Adrenal gland (tissue), 12 donors: Measurements from ENCODE around the gene MYO1E. TPM values are rescaled to one million over a fixed set of nuclear protein-coding genes. Genes with fewer than 3 reads are reported as not detected.

Source experiments
- DNase-seq, 7 donors: peaks; one replicate each; pipeline ENCODE4 v3.0.0-alpha.2; 2019 to 2020
- H3K27ac ChIP-seq, 5 donors: fragments of 200-600 bp; sonication (generic) in 4 of 5; 1 replicate in 3 of 5; 2 replicates in 2 of 5; pipeline versions ENCODE4 v1.5.1 to v1.8.0; 2016 to 2020; ENCODE audit warnings: mild to moderate bottlenecking in 1 of 5
- H3K27me3 ChIP-seq: fragments of 200-600 bp; 2 replicates; pipeline ENCODE4 v1.8.0; 2021
- H3K36me3 ChIP-seq, 2 donors: fragments of 200-600 bp; replicated peaks in 1 of 2; 1 replicate in 1 of 2; 2 replicates in 1 of 2; pipeline versions ENCODE4 v1.5.1 to v1.8.0; 2018 to 2022
- H3K4me1 ChIP-seq, 2 donors: fragments of 200-600 bp; replicated peaks in 1 of 2; 1 replicate in 1 of 2; 2 replicates in 1 of 2; pipeline versions ENCODE4 v1.5.1 to v1.8.0; 2018 to 2021
- H3K4me3 ChIP-seq, 4 donors: fragments of 200-600 bp; sonication (generic) in 3 of 4; one replicate each; pipeline ENCODE4 v1.5.1; 2016 to 2018
- H3K9me3 ChIP-seq, 3 donors: fragments of 200-600 bp; sonication (generic) in 1 of 3; replicated peaks in 1 of 3; 1 replicate in 2 of 3; 2 replicates in 1 of 3; pipeline versions ENCODE4 v1.5.1 to v1.8.0; 2016 to 2021
- CTCF ChIP-seq, 6 experiments: fragments of 450-650 bp in 4 of 6; fragments of 200-600 bp in 2 of 6; sonication (generic) in 1 of 6; IDR thresholded peaks; 1 replicate in 5 of 6; 2 replicates in 1 of 6; pipeline versions ENCODE4 v1.5.1 to v1.8.0; 2016 to 2021; ENCODE audit warnings: antibody characterized with exemption in 6 of 6, mild to moderate bottlenecking in 2 of 6, moderate library complexity in 1 of 6
- POLR2A ChIP-seq, 2 donors: fragments of 450-650 bp; IDR thresholded peaks; one replicate each; pipeline ENCODE4 v1.6.1; 2017; ENCODE audit warnings: antibody characterized with exemption in 2 of 2, mild to moderate bottlenecking in 2 of 2, moderate library complexity in 1 of 2
- WGBS, 4 donors: extraction: QIAGEN DNeasy Blood & Tissue Kit in 2 of 4; methylation state at CpG; one replicate each; pipeline versions ENCODE4 v1.1.5 to v1.1.7; 2013 to 2017; 5-methylcytosine and 5-hydroxymethylcytosine counted together
- intact Hi-C, 2 donors: fragments of 100-400 bp; cut with DNase I; formaldehyde crosslinking; loops; one replicate each; pipeline versions ENCODE4 v1.14.1 to v1.15.0; 2022 to 2023
- polyA plus RNA-seq, 3 donors: library from polyadenylated mRNA; stranded (reverse); fragments of 200-250 nt in 2 of 3; fragments of 350-450 nt in 1 of 3; fragmentation: Illumina TruSeq in 1 of 3; extraction: RNeasy Lipid Tissue Mini Kit (QIAGEN cat#74804) in 1 of 3; gene quantifications; one replicate each; pipeline ENCODE4 v1.2.3, GENCODE V29; 2013 to 2014
- total RNA-seq, 9 donors: library from RNA; depleted of rRNA in 4 of 9; stranded (reverse); fragments of >200 nt in 4 of 9; fragments of 120-200 nt in 1 of 9; fragmentation: NEBNext Ultra II Directional in 1 of 9; extraction: Animal tissue kit (Norgen Biotek cat#: 25700) in 1 of 9; gene quantifications; one replicate each; pipeline versions ENCODE4 v1.1.0 to v1.2.4, GENCODE V29; 2013 to 2023
- donor health status: healthy with polysubstance abuse.
- donor health status: Bipolar disorder and iron deficiency.
- donor health status: DM: yes; HTN: yes; CAD: no.
- donor health status: DM: no; HTN: no; CAD: no.
- donor health status: DM: no; HTN: no; CAD: no.
- donor health status: DM: yes; HTN: yes; CAD: no.

Gene MYO1E
- total and polyA plus RNA-seq, 12 donors, result 11.9 to 50.8 (median 26.0) TPM

GRCh38 chr15:59208613-59209249 lies 163.9 kb downstream of the MYO1E start:
- DNase-seq, result no peak
- Histone ChIP-seq H3K36me3 (no peaks in the 10 kb centered on the region), H3K27ac (no peak overlapping the region), H3K27me3 (no peaks in the 10 kb centered on the region), H3K9me3 (no peaks in the 10 kb centered on the region), H3K4me1 (no peaks in the 10 kb centered on the region), H3K4me3 (no peak overlapping the region)
- intact Hi-C loops, result no loop called here
- TF ChIP-seq CTCF (IDR thresholded peaks at IDR 0.05), result no peak
- no peak for TF ChIP-seq POLR2A (IDR thresholded peaks at IDR 0.05)
- 96 to 98% (median 97%) methylated on average over 7 of the region's 7 CpGs for WGBS, 4 donors

- DNase-seq, result no peak
- Histone ChIP-seq H3K27ac (no peak within 1 kb of the TSS), H3K9me3 (no peaks in the 10 kb centered on the region), H3K36me3 (no peaks in the 10 kb centered on the region), H3K4me3 (no peak within 1 kb of the TSS), H3K27me3 (no peaks in the 10 kb centered on the region), H3K4me1 (no peaks in the 10 kb centered on the region)
- TF ChIP-seq CTCF (IDR thresholded peaks at IDR 0.05), result no peak
- TF ChIP-seq POLR2A (IDR thresholded peaks at IDR 0.05), result no peak
- intact Hi-C loops, result no loop called here
- WGBS, 4 donors, result 90 to 97% (median 94%) methylated on average over 29 to 30 of the region's 30 CpGs
Measured at GRCh38 chr15:59206623-59207183, 166.0 kb downstream of the MYO1E start, which contains the start of gene LDHAL6B. TSS of gene LDHAL6B (plus strand) at chr15:59206843. CDS start at chr15:59206941, 98 bp downstream.

- H3K4me1 ChIP-seq, result no peaks in the 10 kb centered on the region
- intact Hi-C loops, result no loop called here
- no peaks in the 10 kb centered on the region for H3K36me3 ChIP-seq
- H3K27ac ChIP-seq, result no peak overlapping the region
- TF ChIP-seq CTCF (IDR thresholded peaks at IDR 0.05), result no peak
- no peak for TF ChIP-seq POLR2A (IDR thresholded peaks at IDR 0.05)
- no peak overlapping the region for H3K4me3 ChIP-seq
- no peak for DNase-seq
- WGBS, 4 donors, result 85 to 87% (median 86%) methylated on average over 7 to 9 of the region's 9 CpGs
- no peaks in the 10 kb centered on the region for H3K9me3 ChIP-seq
- H3K27me3 ChIP-seq, result no peaks in the 10 kb centered on the region
Measured at GRCh38 chr15:59205839-59206622, 166.6 kb downstream of the MYO1E start.

GRCh38 chr15:59203657-59204056 lies 169.0 kb downstream of the MYO1E start:
- Histone ChIP-seq H3K4me1 (no peaks in the 10 kb centered on the region), H3K27ac (no peak overlapping the region), H3K9me3 (no peaks in the 10 kb centered on the region), H3K36me3 (no peaks in the 10 kb centered on the region), H3K4me3 (no peak overlapping the region), H3K27me3 (no peaks in the 10 kb centered on the region)
- TF ChIP-seq POLR2A (IDR thresholded peaks at IDR 0.05) (no peak), CTCF (IDR thresholded peaks at IDR 0.05) (no peak)
- DNase-seq, result no peak
- WGBS, 4 donors, result 78 to 89% (median 84%) methylated on average over 3 of the region's 3 CpGs
- intact Hi-C loops, result no loop called here
